Measurements from ENCODE around the gene HCFC1R1. TPM values are rescaled to one million over a fixed set of nuclear protein-coding genes. Genes with fewer than 3 reads are reported as not detected.

HCFC1R1 gene
- total RNA-seq, 1 donor from 2014 or later: 30.3 TPM

DNA sequence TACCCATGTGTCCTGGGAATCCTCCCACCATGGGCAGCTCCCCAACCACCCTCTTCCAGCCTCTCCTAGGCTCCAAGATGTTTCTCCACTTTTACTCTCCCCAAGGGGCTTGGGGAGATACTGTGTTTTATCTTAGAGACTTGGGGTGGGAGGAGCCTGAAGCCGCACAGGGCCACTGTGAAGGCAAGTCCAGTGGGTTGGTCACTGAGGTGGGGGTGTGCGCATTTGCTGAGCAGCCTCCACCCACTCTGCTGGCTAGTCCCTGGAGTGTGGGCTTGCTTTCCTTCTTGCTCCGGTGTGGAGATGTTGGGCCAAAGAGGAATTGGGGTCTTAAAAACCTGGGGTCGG, 15.1 kb downstream of the HCFC1R1 start:
- no peak for DNase-seq (ENCODE audit: low spot score)
- H3K9me3 Mint-ChIP-seq: no peaks in the 10 kb centered on the region
- peaks cover 26% of the 10 kb centered on the region for H3K4me1 Mint-ChIP-seq (ENCODE audit: low read depth)
- H3K27me3 Mint-ChIP-seq (ENCODE audit: low read depth): peaks cover 6% of the 10 kb centered on the region
- no peak overlapping the region for H3K4me3 Mint-ChIP-seq (ENCODE audit: low read depth)
- no peak overlapping the region for H3K27ac Mint-ChIP-seq
- intact Hi-C loops (cut with micrococcal nuclease): no loop called here
- no peaks in the 10 kb centered on the region for H3K36me3 Mint-ChIP-seq (ENCODE audit: low read depth)

GRCh38 chr16:3007957-3008689, 15.6 kb downstream of the HCFC1R1 start:
- intact Hi-C loops (cut with micrococcal nuclease): no loop called here
- Mint-ChIP-seq H3K27me3 (ENCODE audit: low read depth) (peaks cover 6% of the 10 kb centered on the region), H3K36me3 (ENCODE audit: low read depth) (no peaks in the 10 kb centered on the region), H3K9me3 (no peaks in the 10 kb centered on the region), H3K27ac (no peak overlapping the region), H3K4me3 (ENCODE audit: low read depth) (peak overlapping the region; percentile 45), H3K4me1 (ENCODE audit: low read depth) (peaks cover 26% of the 10 kb centered on the region)
- DNase-seq (ENCODE audit: low spot score): no peak

- H3K9me3 Mint-ChIP-seq: no peaks in the 10 kb centered on the region
- intact Hi-C loops (cut with micrococcal nuclease): no loop called here
- H3K4me1 Mint-ChIP-seq (ENCODE audit: low read depth): peaks cover 26% of the 10 kb centered on the region
- peaks cover 4% of the 10 kb centered on the region for H3K27me3 Mint-ChIP-seq (ENCODE audit: low read depth)
- H3K4me3 Mint-ChIP-seq (ENCODE audit: low read depth): no peak overlapping the region
- H3K36me3 Mint-ChIP-seq (ENCODE audit: low read depth): no peaks in the 10 kb centered on the region
- no peak for DNase-seq (ENCODE audit: low spot score)
- no peak overlapping the region for H3K27ac Mint-ChIP-seq
Observed at GRCh38 chr16:3007059-3007956, 16.4 kb downstream of the HCFC1R1 start.

DNA sequence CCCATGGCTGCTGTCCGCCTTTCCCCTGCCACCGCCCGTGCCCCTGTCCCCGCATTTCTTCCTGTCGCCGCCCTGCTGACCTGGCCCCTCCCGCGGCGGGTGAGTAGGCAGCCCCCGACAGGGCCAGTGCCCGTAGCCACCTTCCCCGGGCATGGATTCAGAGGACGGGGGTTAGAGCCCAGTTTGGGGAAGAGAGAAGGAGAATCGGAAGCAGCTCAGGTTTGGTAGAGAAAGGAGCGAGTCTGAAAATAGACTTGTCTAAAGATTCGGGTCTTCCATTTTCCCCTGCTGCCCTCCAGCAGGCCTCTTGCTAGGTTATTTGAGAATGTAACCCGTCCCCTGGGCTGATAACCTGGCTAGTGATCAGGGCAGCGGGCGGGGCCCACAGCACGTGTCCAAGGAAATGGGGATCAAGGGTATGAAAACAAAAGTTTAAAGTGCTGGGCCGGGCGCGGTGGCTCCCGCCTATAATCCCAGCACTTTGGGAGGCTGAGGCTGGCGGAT, 18.9 kb downstream of the HCFC1R1 start:
- H3K4me3 Mint-ChIP-seq (ENCODE audit: low read depth): peak overlapping the region; percentile 74
- H3K9me3 Mint-ChIP-seq: no peaks in the 10 kb centered on the region
- no peak overlapping the region for H3K27ac Mint-ChIP-seq
- no peaks in the 10 kb centered on the region for H3K36me3 Mint-ChIP-seq (ENCODE audit: low read depth)
- DNase-seq (ENCODE audit: low spot score): no peak
- peaks cover 26% of the 10 kb centered on the region for H3K4me1 Mint-ChIP-seq (ENCODE audit: low read depth)
- intact Hi-C loops (cut with micrococcal nuclease): no loop called here
- H3K27me3 Mint-ChIP-seq (ENCODE audit: low read depth): peaks cover 4% of the 10 kb centered on the region

- DNase-seq (ENCODE audit: low spot score): no peak
- H3K4me1 Mint-ChIP-seq (ENCODE audit: low read depth): peaks cover 26% of the 10 kb centered on the region
- no peak overlapping the region for H3K27ac Mint-ChIP-seq
- intact Hi-C loops (cut with micrococcal nuclease): no loop called here
- peaks cover 4% of the 10 kb centered on the region for H3K27me3 Mint-ChIP-seq (ENCODE audit: low read depth)
- no peaks in the 10 kb centered on the region for H3K36me3 Mint-ChIP-seq (ENCODE audit: low read depth)
- H3K4me3 Mint-ChIP-seq (ENCODE audit: low read depth): no peak overlapping the region
- H3K9me3 Mint-ChIP-seq: no peaks in the 10 kb centered on the region
Observed at GRCh38 chr16:3004319-3004718, 19.4 kb downstream of the HCFC1R1 start.

- Mint-ChIP-seq H3K9me3 (no peaks in the 10 kb centered on the region), H3K36me3 (ENCODE audit: low read depth) (no peaks in the 10 kb centered on the region), H3K4me1 (ENCODE audit: low read depth) (peaks cover 25% of the 10 kb centered on the region), H3K27ac (no peak overlapping the region), H3K27me3 (ENCODE audit: low read depth) (peaks cover 4% of the 10 kb centered on the region), H3K4me3 (ENCODE audit: low read depth) (peak overlapping the region; percentile 71)
- intact Hi-C loops (cut with micrococcal nuclease): loop anchor here (1.0 kb wide), 1 partner anchor 17 kb away; the partner anchor contains the start of gene TNFRSF12A
- peak; percentile 99 for DNase-seq (ENCODE audit: low spot score)
Observed at GRCh38 chr16:3003582-3004270, 20.0 kb downstream of the HCFC1R1 start.

DNA sequence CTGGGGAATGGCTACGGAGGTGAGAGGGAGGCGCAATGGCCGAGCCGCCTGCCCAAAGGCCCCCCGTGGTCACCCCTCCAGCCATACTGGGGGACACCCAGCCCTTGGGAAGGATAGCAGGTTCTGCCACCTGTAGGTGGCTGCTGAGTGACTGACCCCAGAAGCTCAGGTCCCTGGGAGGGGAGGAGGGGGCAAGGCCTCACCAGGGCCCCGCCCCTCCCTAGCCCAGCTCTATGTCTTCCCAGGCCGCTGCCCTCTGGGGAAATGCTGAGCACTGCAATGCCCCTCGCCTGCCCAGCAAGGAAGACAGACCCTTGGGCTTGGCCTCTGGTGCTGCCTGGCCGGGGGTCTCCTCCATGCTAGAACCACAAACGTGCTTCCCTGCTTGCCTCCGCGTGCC, 22.4 kb downstream of the HCFC1R1 start:
- no peaks in the 10 kb centered on the region for H3K9me3 Mint-ChIP-seq
- H3K27me3 Mint-ChIP-seq (ENCODE audit: low read depth): peaks cover 2% of the 10 kb centered on the region
- no peaks in the 10 kb centered on the region for H3K36me3 Mint-ChIP-seq (ENCODE audit: low read depth)
- peaks cover 3% of the 10 kb centered on the region for H3K4me1 Mint-ChIP-seq (ENCODE audit: low read depth)
- intact Hi-C loops (cut with micrococcal nuclease): no loop called here
- no peak overlapping the region for H3K27ac Mint-ChIP-seq
- DNase-seq (ENCODE audit: low spot score): no peak
- no peak overlapping the region for H3K4me3 Mint-ChIP-seq (ENCODE audit: low read depth)

GRCh38 chr16:3000540-3000939, 23.2 kb downstream of the HCFC1R1 start:
- peaks cover 2% of the 10 kb centered on the region for H3K27me3 Mint-ChIP-seq (ENCODE audit: low read depth)
- intact Hi-C loops (cut with micrococcal nuclease): no loop called here

DNA sequence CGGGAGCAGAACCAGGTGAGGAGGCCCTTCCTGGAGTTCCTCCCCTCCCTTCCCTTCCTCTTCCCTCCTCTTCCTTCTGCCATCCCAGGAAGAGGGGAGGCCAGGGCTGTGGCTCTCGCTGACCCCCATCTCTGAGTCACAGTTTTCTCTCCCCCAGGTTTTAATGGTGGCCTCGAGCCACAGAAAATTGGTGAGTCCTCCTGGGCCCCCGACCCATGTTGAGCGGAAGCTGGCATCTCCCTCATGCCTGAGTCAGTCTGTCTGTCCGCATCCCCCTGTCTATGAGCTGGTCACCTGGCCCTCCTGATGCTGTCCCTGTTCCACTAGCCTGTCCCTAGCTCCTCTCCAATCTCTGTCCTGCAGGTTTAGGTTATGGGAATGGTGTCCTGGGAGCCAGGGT, 23.8 kb downstream of the HCFC1R1 start:
- no peaks in the 10 kb centered on the region for H3K9me3 Mint-ChIP-seq
- no peak overlapping the region for H3K27ac Mint-ChIP-seq
- H3K27me3 Mint-ChIP-seq (ENCODE audit: low read depth): peaks cover 2% of the 10 kb centered on the region
- H3K36me3 Mint-ChIP-seq (ENCODE audit: low read depth): no peaks in the 10 kb centered on the region
- no peak overlapping the region for H3K4me3 Mint-ChIP-seq (ENCODE audit: low read depth)
- peaks cover 2% of the 10 kb centered on the region for H3K4me1 Mint-ChIP-seq (ENCODE audit: low read depth)
- DNase-seq (ENCODE audit: low spot score): no peak
- intact Hi-C loops (cut with micrococcal nuclease): no loop called here

More at GRCh38 chr16:3000540-3000939, 23.2 kb downstream of the HCFC1R1 start:
- Mint-ChIP-seq H3K4me3 (ENCODE audit: low read depth) (no peak overlapping the region), H3K36me3 (ENCODE audit: low read depth) (no peaks in the 10 kb centered on the region), H3K4me1 (ENCODE audit: low read depth) (peaks cover 3% of the 10 kb centered on the region), H3K27ac (no peak overlapping the region), H3K9me3 (no peaks in the 10 kb centered on the region)
- no peak for DNase-seq (ENCODE audit: low spot score)

DNA sequence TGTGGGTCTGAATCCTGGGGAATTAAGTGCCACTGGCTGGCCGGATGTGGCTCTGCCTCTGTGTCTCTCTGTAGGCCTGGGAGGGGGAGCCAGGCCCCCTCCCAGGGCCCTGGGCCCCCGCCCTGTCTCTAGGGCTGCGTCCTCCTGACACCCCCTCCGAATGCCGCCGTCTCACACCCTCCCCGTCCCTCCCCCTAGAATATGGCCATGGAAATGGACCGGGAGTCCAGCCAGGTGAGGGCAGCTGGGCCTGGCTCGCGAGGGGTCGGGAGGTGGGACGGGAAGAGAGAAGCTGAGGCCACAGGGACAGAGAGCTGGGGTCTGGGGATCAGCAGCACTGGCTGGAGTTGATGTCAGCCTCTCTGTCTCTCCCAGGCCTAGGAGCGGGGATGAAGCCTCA, 27.4 kb downstream of the HCFC1R1 start:
- DNase-seq (ENCODE audit: low spot score): no peak
- H3K9me3 Mint-ChIP-seq: no peaks in the 10 kb centered on the region
- H3K4me1 Mint-ChIP-seq (ENCODE audit: low read depth): no peaks in the 10 kb centered on the region
- no peaks in the 10 kb centered on the region for H3K36me3 Mint-ChIP-seq (ENCODE audit: low read depth)
- H3K27me3 Mint-ChIP-seq (ENCODE audit: low read depth): no peaks in the 10 kb centered on the region
- intact Hi-C loops (cut with micrococcal nuclease): no loop called here
- H3K4me3 Mint-ChIP-seq (ENCODE audit: low read depth): no peak overlapping the region
- H3K27ac Mint-ChIP-seq: no peak overlapping the region

DNA sequence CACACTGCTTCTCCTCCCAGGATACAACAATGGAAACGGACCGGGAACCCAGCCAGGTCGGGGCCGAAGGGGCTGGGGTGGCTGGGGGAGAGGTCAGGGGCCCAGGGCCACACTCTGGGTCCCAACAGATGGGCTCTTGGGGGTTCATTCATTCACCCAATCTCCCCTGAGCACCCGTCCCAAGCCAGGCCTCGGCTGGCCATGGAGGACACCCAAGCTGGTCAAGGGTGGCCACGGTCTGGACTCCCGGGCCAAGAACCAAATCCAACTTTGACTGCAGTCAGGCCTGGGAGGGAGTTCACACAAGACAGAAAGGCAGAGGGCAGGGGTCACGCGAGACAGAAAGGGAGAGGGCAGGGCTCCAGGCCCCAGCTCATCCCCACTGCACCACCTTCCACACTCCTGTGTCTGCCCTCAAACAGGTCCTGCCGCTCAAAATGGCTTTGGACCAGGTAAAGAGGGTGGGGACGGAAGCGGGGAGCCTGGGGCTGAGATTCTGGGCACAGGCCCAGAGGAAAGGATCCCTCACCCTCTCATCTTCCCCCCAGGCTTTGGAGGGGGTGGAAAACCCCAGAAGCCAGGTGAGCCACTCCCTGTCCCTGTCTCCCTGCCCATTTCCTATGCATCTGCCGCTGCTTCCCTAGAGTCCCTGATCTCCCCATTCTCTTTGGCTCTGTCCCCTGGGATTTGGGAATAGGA, 31.2 kb downstream of the HCFC1R1 start:
- intact Hi-C loops (cut with micrococcal nuclease): no loop called here
- Mint-ChIP-seq H3K27me3 (ENCODE audit: low read depth) (peaks cover 2% of the 10 kb centered on the region), H3K9me3 (no peaks in the 10 kb centered on the region), H3K36me3 (ENCODE audit: low read depth) (no peaks in the 10 kb centered on the region), H3K4me3 (ENCODE audit: low read depth) (no peak overlapping the region), H3K27ac (no peak overlapping the region), H3K4me1 (ENCODE audit: low read depth) (no peaks in the 10 kb centered on the region)
- no peak for DNase-seq (ENCODE audit: low spot score)

- no peak for DNase-seq (ENCODE audit: low spot score)
- H3K27me3 Mint-ChIP-seq (ENCODE audit: low read depth): peaks cover 2% of the 10 kb centered on the region
- no peak overlapping the region for H3K4me3 Mint-ChIP-seq (ENCODE audit: low read depth)
- H3K4me1 Mint-ChIP-seq (ENCODE audit: low read depth): no peaks in the 10 kb centered on the region
- no peak overlapping the region for H3K27ac Mint-ChIP-seq
- intact Hi-C loops (cut with micrococcal nuclease): no loop called here
- H3K36me3 Mint-ChIP-seq (ENCODE audit: low read depth): no peaks in the 10 kb centered on the region
- H3K9me3 Mint-ChIP-seq: no peaks in the 10 kb centered on the region
Observed at GRCh38 chr16:2991566-2992261, 32.0 kb downstream of the HCFC1R1 start.

All from activated T-helper 2 cell treated with anti-CD3 and anti-CD28 coated beads, Interferon-gamma antibody, Interleukin-2, Interleukin-4, amounts not matched to agents 10 μg/mL and 5 μg/mL and 100 μg/mL, durations not matched to agents 14 hours and 24 hours and 36 hours (primary cell).